Stromal cell of bone marrow (primary cell): ENCODE data around the gene GALNT2.

Source experiments
- DNase-seq: peaks from one replicate; pipeline ENCODE4 v3.0.0-alpha.2; 2012; ENCODE audit warnings: low read depth

The GALNT2 gene

GRCh38 chr1:230301322-230301721 is 234.3 kb downstream of the GALNT2 start:
- DNase-seq = no peak

GRCh38 chr1:230301822-230302221 is 234.8 kb downstream of the GALNT2 start:
- no peak for DNase-seq

DNA sequence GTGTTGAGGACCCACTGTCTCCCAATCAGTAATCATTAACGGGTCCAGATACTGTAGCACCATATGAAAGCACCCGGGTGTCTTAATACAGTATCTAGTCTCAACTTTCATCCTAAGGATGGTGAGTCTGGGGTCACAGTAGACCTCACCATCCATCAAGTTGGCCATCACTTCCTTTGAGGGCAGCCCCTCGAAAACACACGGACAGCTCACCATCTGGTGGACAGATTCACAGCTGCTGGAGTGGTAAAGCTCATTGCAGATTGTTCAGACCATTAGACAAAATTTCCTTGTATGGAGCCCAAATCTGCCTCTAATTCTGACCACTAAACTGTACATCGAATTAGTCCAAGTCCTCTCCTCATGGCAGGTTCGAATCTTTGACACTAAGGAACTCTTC is 236.0 kb downstream of the GALNT2 start:
- DNase-seq = no peak

DNA sequence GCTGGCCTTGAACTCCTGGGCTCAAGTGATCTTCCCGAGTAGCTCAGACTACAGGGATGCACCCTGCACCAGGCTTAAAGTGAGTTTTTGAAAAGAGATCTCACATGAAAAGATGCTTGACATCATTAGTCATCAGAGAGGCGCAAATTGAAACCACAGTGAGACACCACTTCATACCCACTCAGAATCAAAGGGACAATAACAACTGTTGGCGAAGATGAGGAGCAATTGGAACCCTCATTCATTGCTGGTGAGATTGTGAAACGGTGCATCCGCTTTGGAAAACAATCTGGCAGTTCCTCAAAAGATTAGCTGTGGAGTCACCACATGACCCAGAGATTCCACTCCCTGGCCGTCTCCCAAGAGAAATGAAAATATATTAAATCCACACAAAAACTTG is 236.8 kb downstream of the GALNT2 start:
- peak; percentile 41 for DNase-seq

DNA sequence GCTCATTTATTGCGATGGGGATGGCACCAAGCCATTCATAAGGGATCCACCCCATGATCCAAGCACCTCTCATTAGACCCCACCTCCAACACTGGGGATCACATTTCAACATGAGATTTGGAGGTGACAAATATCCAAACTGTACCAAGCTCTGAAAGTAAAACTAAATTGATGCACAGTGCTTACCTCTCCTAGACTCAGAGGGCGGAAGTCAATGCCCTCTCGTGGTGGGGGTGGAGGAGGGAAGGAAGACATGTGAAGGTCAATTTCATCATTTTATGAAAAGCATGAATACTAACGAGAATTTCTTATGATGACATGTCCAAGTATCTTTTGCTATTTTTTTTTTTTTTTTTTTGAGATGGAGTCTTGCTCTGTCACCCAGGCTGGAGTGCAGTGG is 239.1 kb downstream of the GALNT2 start:
- DNase-seq = no peak

- no peak for DNase-seq
Measured at GRCh38 chr1:230307213-230307612, 240.2 kb downstream of the GALNT2 start.

- DNase-seq = peak; percentile 33
Measured at GRCh38 chr1:230308039-230308438, 241.0 kb downstream of the GALNT2 start.

GRCh38 chr1:230308821-230309220 is 241.8 kb downstream of the GALNT2 start:
- DNase-seq = no peak

GRCh38 chr1:230309646-230310177 is 242.7 kb downstream of the GALNT2 start:
- DNase-seq = no peak

GRCh38 chr1:230310381-230311163 is 243.5 kb downstream of the GALNT2 start:
- DNase-seq = peak; percentile 53

DNA sequence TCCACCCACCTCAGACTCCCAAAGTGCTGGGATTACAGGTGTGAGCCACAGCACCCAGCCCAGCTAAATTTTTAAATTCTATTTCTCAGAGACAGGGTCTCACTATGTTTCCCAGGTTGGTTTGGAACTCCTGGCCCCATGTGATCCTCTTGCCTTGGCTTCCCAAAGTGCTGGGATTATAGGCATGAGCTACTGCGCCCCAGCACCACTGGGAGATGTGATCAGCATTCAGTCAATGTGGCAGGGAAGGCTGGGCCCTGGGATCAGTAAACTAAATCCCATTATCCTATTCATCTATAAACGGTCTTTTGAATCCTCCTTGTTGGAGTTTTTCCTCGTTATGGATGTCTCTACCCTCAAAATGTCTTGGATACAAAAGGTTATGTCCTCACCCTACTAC is 245.6 kb downstream of the GALNT2 start:
- DNase-seq = no peak

DNA sequence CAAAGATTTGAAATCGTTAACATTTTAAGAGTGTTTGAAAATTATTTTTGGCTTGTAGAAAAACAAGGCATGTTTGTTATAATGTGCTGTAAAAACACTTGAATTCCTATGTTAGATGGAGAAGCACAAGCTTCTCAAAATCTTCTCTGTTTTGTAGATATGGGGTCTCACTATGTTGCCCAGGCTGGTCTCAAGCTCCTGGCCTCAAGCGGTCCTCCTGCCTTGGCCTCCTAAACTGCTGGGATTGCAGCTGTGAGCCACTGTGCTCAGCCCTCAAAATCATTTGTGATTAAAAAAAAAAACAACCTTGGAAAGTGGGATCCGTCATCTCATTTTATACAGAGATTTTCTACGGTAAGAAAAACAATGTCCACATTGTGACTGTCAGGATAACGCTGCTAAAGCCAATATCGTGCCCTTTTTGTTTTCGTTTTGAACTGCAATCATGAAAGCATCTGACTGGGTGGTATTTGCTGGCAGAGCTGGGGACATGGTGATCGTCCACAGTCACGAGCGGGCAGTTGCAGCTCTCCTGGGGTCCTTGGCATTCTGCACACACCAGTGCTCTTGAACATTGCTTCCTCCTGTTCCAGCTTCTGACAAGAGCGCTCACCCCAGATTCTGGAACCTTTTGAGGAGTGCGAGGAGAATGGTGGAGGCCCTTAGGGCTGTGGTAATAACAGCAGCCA is 246.6 kb downstream of the GALNT2 start:
- no peak for DNase-seq

DNA sequence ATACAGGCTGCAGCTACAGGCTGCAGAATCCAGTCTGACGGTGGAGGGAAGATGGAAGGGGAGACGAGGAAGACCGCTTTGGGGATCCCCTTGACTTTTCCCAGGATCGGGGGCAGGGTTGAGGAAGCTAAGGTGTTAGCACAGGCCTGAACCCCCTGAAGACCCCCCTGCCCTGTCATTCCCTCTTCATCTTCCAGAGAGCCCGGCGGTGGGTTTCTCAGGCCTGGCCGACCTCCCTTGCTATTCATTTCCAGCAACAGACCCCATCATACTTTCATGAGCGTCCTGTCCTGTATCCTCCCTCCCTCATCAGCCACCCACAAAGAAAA is 247.1 kb downstream of the GALNT2 start:
- no peak for DNase-seq

DNA sequence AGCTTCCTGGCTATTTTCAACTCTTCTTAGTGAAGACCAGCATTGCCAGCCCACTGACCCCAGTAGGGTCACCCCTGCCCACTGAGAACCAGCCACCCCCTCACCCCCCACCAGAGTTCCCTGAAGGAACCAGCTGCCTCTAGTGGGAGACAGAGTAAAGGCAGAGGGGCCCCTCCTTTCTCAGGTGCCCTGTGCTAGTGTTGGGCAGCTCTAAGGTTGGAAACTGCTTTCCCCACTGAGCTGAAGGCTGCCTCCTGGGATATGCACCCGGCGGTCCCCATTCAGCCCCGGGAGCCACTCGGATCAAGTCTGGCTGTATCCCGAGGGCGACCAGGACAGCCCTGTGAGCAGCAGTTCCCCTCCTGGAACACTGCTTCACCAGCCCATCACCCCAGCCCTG is 248.1 kb downstream of the GALNT2 start:
- DNase-seq = no peak

- DNase-seq = no peak
Measured at GRCh38 chr1:230316864-230317745, 250.1 kb downstream of the GALNT2 start.

DNA sequence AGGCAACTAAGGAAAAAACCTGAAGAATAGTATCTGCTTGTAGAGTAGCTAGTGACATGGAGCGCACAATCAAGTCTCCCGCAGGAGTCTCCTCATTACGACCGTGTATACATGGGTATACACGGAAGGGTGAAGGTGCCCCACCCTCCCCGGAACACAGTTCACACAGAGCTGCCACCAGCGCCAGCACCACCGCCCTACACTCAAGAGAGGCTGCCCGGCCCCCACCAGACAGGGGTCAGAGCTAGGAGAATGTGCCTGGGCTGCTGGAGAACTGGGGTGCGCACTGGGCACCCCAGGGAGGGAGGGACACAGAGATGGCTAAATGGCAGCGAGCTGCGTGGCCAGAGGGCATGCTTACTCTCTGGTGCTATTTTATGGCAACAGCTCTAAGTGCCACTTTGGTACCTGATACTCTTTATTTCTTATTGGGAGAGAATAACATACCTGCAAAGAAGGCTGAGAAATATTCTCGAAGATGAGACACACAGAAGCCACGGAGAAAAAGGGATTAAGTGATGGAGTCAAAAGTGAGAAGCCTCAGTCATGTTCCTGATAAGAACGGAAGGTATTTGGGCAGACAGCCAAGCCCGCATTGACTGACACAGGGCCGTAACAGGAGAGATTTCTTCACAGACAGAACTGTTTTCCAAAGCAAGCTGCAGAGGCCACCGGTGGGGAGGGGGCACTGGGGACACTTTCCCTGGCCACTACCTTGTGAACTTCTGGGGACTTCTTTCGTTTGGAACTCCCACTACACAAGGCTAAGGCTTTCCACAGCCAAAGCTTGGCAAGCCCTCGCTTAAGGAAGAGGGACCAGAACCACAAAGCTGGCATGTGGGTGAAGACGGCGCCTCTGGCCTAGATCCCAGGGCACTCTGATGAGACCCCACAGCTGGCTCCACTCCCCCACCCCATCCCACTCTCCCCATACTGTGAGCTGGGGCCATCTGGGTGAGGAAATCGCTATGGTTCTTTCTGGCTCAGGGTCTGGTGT is 251.1 kb downstream of the GALNT2 start:
- no peak for DNase-seq

- no peak for DNase-seq
Measured at GRCh38 chr1:230319014-230319747, 252.1 kb downstream of the GALNT2 start.

- no peak for DNase-seq
Measured at GRCh38 chr1:230320804-230321203, 253.8 kb downstream of the GALNT2 start.

GRCh38 chr1:230321341-230321740 is 254.3 kb downstream of the GALNT2 start:
- no peak for DNase-seq

DNA sequence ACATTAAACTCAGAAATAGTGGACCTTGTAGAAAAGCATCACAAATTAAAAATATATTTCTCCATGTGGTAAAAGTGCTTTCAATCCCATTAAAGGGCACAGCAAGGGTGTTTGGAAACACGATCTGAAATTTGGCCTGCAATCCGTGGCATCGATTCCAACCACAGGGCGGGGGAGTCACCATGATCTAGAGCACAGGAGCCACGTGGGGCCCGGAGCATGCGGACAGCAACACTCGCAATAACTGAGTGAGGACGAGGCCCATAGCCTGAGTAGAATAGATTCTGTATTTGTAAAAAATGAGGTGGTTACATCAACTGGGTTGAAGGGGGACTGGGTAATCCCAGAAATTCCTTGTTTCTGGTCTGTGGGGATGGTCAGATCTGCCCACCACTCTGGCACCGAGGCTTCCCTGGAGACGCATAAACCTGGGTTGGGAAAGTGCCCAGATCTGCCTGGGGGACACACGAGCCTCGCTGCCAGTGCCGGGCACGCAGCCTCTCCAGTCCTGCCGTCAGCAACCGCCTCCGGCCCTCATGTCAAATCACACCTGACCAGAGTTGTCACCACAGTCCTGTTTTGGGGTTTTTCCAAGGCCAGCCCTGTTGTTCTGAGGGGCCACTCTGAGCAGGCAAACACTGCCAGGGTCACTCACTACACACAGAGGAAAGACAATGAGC is 254.8 kb downstream of the GALNT2 start:
- no peak for DNase-seq
